Skeletal muscle cell (primary cell): ENCODE results near the gene THSD7A.
A peak's percentile ranks its signal among the peaks of the same experiment; 100 is the strongest.

Experiments used
- DNase-seq: peaks from one replicate; pipeline ENCODE4 v3.0.0-alpha.2; 2010; ENCODE audit warnings: low read depth
- H3K4me3 ChIP-seq: 2 replicates; pipeline ENCODE4 v1.5.1; 2011; ENCODE audit warnings: low read depth, mild to moderate bottlenecking, control low read depth, low read length, moderate library complexity

The THSD7A gene

GRCh38 chr7:11831736-11832495 is at the start of gene THSD7A:
TSS of gene THSD7A (minus strand) at chr7:11832198. CDS start at chr7:11831946, 252 bp downstream.
- H3K4me3 ChIP-seq, result peak within 1 kb of the TSS; percentile 62
- DNase-seq, result no peak

DNA sequence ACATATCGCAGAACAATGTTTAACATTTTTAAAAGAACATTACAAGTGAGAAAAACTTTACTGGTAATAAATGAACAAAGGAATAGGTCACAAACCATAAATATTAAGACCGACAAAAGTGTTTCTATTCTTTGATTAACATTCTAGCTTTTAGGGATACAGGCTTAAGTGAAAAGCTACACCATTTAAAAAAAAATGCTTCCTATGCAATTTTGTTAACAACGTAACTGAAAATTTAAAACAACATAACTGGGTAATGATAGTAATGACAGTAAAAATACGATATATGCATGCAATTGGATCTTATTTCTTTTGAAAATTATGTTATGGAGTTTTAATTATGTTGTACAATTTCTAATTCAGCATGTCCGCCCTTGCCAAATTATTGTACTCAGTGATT is 49.7 kb upstream of the THSD7A start:
- no peak for DNase-seq

DNA sequence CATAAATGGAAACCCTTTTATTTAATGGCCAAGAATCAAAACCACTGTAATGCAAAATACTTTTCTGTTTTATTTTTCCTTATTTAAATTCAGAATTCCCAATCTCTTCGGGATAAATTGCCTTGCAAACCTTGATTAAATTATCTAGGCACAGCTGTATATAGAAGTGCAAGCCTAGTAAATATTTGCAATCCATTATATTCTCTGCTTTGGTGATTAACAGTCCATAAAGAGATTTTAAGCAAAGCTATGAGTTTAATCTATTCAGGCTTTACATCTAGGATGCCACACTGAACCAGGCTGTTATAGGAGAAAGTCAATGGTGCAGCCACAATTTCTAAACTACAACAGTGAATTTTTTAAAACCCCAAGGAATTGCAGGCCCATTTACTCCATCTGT is 43.6 kb upstream of the THSD7A start:
- DNase-seq, result no peak
- H3K4me3 ChIP-seq, result no peak overlapping the region

More for the DNA sequence above, 49.7 kb upstream of the THSD7A start:
- no peak overlapping the region for H3K4me3 ChIP-seq

DNA sequence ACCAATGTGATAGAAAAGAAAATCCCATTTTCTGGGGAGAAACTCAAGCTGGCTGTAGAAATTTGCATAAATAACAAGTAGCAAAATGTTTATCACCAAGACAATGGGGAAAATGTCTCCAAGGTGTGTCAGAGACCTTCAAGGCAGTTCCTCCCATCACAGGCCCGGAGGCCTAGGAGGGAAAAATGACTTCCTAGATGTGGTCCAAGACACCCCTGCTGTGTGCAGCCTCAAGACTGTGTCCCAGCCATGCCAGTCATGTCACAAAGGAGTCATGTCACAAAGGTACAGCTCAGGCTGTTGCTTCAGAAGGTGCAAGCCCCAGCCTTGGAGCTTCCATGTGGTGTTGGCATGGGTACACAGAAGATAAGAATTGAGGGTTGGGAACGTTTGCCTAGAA is 33.7 kb upstream of the THSD7A start:
- H3K4me3 ChIP-seq, result no peak overlapping the region
- DNase-seq, result no peak

GRCh38 chr7:11858622-11859302 is 26.8 kb upstream of the THSD7A start:
- no peak for DNase-seq
- no peak overlapping the region for H3K4me3 ChIP-seq

DNA sequence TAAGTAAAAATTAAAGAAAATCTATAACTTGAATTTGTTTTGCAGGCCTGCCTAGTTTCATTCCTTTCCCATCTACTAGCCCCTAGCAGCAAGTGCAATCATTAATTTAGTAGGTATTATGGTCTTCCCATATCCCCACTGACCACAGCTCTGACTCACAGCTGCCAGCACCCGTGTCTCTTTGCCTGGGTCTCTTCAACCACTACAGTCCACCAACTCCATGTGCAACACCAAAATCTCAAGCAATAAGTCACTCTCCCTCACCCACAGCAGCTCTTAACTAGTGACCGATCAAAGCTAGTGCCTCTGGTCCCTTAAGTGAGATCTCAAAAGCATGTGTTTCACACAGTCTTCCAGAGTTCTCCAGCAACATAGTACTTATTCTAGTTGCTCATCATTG is 26.0 kb upstream of the THSD7A start:
- no peak overlapping the region for H3K4me3 ChIP-seq
- DNase-seq, result no peak

- DNase-seq, result no peak
- no peak overlapping the region for H3K4me3 ChIP-seq
Measured at GRCh38 chr7:11848251-11848650, 16.3 kb upstream of the THSD7A start.

GRCh38 chr7:11847336-11847735 is 15.3 kb upstream of the THSD7A start:
- DNase-seq, result no peak
- no peak overlapping the region for H3K4me3 ChIP-seq

DNA sequence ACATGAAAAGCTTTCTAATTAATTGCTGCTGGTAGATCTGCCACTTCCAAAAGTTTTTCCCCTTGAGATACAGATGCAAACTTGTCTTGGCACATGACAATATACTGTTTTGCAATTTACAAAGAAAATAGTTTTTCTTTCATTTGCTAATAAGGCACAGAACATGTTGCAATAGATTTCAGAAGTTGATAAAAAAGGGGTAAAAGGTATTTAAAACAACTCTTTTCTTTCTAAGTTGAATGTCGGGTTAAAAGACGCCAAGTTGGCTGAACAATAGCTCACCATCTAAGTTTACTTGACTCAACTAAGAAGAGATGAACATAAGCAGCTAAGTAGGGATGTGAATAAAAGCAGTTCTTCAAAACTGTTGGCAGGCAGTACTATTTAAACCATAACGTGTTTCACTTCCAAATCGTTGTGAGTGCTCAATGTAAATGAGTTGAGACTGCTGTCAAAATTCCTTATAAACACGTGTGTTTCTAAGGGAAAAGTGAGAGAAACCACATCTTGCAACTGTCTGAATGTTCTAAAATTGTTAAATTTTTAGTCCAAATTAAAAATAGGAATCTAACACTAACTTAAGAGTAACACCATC is 14.5 kb upstream of the THSD7A start:
- no peak for DNase-seq

DNA sequence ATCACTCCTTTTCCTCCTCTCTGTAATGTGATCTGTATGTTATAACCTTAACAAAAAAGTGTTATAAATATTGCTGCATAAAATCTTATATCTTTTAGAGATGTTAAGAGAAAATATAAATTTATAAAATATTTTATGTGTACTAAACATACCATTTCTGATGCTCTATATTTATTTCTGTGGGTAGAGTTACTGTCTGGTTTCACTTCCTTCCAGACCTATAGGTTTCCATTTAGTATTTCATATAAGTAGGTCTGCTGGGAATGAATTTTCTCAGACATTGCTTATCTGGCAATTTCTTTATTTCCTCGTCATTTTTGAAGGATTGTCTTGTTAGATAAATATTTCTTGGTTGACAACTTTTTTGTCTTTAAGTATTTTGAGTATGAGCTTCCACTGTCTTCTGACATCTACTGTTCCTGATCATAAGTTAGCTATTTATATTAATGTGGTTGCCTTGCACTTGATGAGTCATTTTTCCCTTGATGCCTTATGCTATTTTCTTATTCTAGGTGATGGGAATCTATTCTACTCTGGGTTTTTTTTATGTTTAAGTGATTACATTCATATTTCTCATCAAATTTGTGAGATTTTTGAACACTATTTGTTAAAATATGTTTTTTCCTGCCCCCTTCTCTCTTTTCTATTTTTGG is 11.2 kb upstream of the THSD7A start:
- no peak overlapping the region for H3K4me3 ChIP-seq
- no peak for DNase-seq

More for the DNA sequence above, 14.5 kb upstream of the THSD7A start:
- H3K4me3 ChIP-seq, result no peak overlapping the region

DNA sequence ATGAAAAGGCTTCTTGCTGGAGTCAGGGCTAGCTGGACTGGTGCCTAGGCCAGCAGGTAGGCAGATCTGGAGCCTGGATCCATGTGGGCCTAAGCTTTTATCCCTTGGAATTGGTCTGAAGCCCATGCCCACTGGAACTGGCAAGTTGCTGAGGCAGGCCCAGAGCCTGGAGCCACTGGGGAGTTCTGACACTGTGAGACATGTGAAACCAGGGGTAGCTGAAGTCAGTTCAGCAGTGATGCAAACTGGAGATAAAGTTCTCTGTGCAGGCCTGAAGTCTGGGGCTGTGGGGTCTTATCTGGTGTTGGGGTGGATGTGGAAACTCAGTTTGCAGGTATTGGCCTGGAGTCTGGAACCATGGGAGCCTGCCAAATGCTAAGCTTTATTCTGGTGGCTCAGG is 9.7 kb upstream of the THSD7A start:
- H3K4me3 ChIP-seq, result no peak overlapping the region
- DNase-seq, result no peak

- no peak for DNase-seq
- H3K4me3 ChIP-seq, result no peak overlapping the region
Measured at GRCh38 chr7:11835260-11835659, 3.3 kb upstream of the THSD7A start.

DNA sequence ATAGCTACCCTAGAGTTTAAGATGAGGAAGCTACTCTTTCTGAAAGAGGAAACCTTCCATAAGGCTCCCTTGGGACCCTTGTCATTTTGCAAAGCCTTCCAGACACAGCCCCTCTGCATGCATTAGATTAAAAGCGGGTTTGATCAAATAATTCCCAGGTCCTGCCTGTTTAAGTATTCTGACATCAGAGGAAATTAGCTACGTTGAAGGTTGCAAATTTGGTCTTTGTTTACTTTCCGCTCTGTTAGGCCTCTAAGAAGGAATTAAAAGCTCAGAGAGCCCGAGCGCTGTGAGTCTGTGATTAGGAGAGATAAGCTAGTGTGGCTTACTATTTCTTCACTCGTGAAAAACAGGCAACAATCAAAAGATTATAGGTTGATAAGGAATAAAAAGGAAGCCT is 1.4 kb upstream of the THSD7A start:
- DNase-seq, result no peak
- no peak overlapping the region for H3K4me3 ChIP-seq

GRCh38 chr7:11831156-11831735 is 752 bp downstream of the THSD7A start:
- H3K4me3 ChIP-seq, result peak overlapping the region; percentile 62
- DNase-seq, result no peak

DNA sequence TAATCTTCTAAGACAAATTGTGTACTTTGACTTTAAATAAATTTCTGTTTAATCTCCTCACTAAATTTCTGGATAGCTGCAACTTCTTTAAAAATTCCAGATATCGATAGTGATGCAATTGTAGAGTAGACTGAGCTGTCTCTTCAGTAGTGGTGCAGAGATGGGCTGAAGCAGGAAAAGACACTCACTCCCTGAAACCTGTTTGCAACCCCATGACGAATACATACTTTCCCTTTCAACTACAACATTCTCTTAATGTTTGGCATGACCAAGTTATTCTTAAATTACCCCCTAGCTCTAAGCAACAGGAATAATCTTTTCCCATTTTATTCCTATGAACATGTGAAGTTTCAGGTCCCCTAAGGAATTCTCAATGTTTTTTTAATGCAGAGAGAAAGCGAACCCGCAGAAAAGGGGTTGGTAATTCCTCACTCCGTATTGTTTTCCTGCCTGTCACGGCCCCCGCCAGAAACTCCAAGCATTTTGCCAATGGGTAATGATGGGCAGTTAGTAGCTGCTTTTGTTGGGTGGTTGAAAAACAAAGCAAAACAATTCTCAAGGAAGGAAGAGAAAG is 1.3 kb downstream of the THSD7A start:
- H3K4me3 ChIP-seq, result peak overlapping the region; percentile 62

GRCh38 chr7:11829954-11830353 is 2.0 kb downstream of the THSD7A start:
- no peak for DNase-seq
- H3K4me3 ChIP-seq, result no peak overlapping the region

More for the DNA sequence above, 1.3 kb downstream of the THSD7A start:
- no peak for DNase-seq

DNA sequence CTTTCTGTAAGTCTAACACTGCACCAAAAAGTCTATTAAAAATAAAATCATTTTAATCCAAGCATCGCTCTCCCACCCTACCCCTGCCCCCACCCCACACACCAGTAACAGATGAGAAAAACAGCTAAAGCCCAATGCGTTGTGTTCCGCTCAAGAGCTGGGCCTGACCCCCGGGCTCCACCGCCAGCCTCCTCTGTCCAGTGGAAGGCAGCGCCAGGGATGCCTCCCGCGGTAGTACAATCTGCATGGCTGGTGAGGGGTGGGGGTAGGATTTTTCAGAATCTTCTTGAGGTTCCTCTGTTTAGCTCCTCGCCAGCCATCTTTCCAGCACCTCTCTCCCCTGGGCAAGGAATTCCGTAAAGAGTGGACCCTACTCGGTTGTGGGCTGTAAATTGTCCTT is 12.1 kb downstream of the THSD7A start:
- no peak overlapping the region for H3K4me3 ChIP-seq
- DNase-seq, result no peak

GRCh38 chr7:11819271-11819670 is 12.7 kb downstream of the THSD7A start:
- H3K4me3 ChIP-seq, result no peak overlapping the region
- no peak for DNase-seq

GRCh38 chr7:11818281-11818680 is 13.7 kb downstream of the THSD7A start:
- no peak overlapping the region for H3K4me3 ChIP-seq

More at GRCh38 chr7:11818281-11818680, 13.7 kb downstream of the THSD7A start:
- no peak for DNase-seq
